Keratinocyte (primary cell): Measurements from ENCODE around the gene MMP3. TPM values are rescaled to one million over a fixed set of nuclear protein-coding genes. Genes with fewer than 3 reads are reported as not detected.

Source experiments
- DNase-seq: peaks from one replicate; pipeline ENCODE4 v3.0.0-alpha.2; 2011; ENCODE audit warnings: low read depth, missing footprints, low spot score
- FAIRE-seq: peaks from 2 replicates; lab custom pipeline; 2011; peaks lifted over from hg19 to GRCh38; lab: Jason Lieb, UNC
- H2AFZ ChIP-seq: 2 replicates; pipeline ENCODE4 v1.6.0; 2012; ENCODE audit warnings: low read length, control low read depth, inconsistent platforms; ENCODE audit not compliant: control insufficient read depth
- H3K27ac ChIP-seq: 2 replicates; pipeline ENCODE4 v1.5.1; 2011; ENCODE audit warnings: low read length; ENCODE audit not compliant: control insufficient read depth, insufficient read depth
- H3K27me3 ChIP-seq: 3 replicates; pipeline ENCODE4 v1.6.0; 2011; ENCODE audit warnings: low read length; ENCODE audit not compliant: control insufficient read depth, insufficient read depth; ENCODE audit errors: extremely low read depth
- H3K36me3 ChIP-seq, 2 experiments: 2 replicates in 1 of 2; 3 replicates in 1 of 2; pipeline ENCODE4 v1.5.1; 2011; ENCODE audit warnings: low read length in 2 of 2, mild to moderate bottlenecking in 1 of 2; ENCODE audit not compliant: control insufficient read depth in 2 of 2, insufficient read depth in 2 of 2; ENCODE audit errors: extremely low read depth in 1 of 2
- H3K4me1 ChIP-seq: 3 replicates; pipeline ENCODE4 v1.5.1; 2011; ENCODE audit warnings: low read length; ENCODE audit not compliant: control insufficient read depth, insufficient read depth; ENCODE audit errors: extremely low read depth
- H3K4me2 ChIP-seq: 3 replicates; pipeline ENCODE4 v1.6.0; 2011; ENCODE audit warnings: low read depth, low read length; ENCODE audit not compliant: control insufficient read depth, insufficient read depth; ENCODE audit errors: extremely low read depth
- H3K4me3 ChIP-seq, 3 experiments: fragments of 200-600 bp in 1 of 3; sonication (generic) in 1 of 3; 2 replicates in 2 of 3; 3 replicates in 1 of 3; pipeline ENCODE4 v1.5.1; 2011 to 2016; ENCODE audit warnings: low read length in 3 of 3, mild to moderate bottlenecking in 3 of 3, control low read depth in 2 of 3, inconsistent platforms in 1 of 3, low read depth in 1 of 3, mixed read lengths in 1 of 3, mixed run types in 1 of 3, moderate library complexity in 1 of 3; ENCODE audit not compliant: control insufficient read depth in 2 of 3, insufficient read depth in 2 of 3; ENCODE audit errors: extremely low read depth in 1 of 3
- H3K79me2 ChIP-seq: 2 replicates; pipeline ENCODE4 v1.6.0; 2012; ENCODE audit warnings: low read length; ENCODE audit not compliant: control insufficient read depth, insufficient read depth
- H3K9ac ChIP-seq: 3 replicates; pipeline ENCODE4 v1.6.0; 2011; ENCODE audit warnings: low read length; ENCODE audit not compliant: control insufficient read depth, insufficient read depth; ENCODE audit errors: extremely low read depth
- H3K9me1 ChIP-seq: 3 replicates; pipeline ENCODE4 v1.6.0; 2011; ENCODE audit warnings: low read length; ENCODE audit not compliant: control insufficient read depth, insufficient read depth; ENCODE audit errors: extremely low read depth
- H3K9me3 ChIP-seq: 2 replicates; pipeline ENCODE4 v1.5.1; 2012; ENCODE audit warnings: low read depth, low read length; ENCODE audit not compliant: control insufficient read depth
- H4K20me1 ChIP-seq: 3 replicates; pipeline ENCODE4 v1.6.0; 2011; ENCODE audit warnings: low read length; ENCODE audit not compliant: control insufficient read depth, insufficient read depth; ENCODE audit errors: extremely low read depth
- CTCF ChIP-seq, 3 experiments: IDR thresholded peaks in 1 of 3; conservative IDR thresholded peaks in 1 of 3; optimal IDR thresholded peaks in 1 of 3; 2 replicates in 2 of 3; 3 replicates in 1 of 3; pipeline versions ENCODE3 to v1.5.1; 2011; ENCODE audit warnings: low read length in 3 of 3, mild to moderate bottlenecking in 3 of 3, moderate library complexity in 2 of 3, control low read depth in 1 of 3, inconsistent platforms in 1 of 3; ENCODE audit not compliant: insufficient read depth in 2 of 3; ENCODE audit errors: extremely low read depth in 1 of 3
- EZH2 ChIP-seq: IDR thresholded peaks from one replicate; pipeline ENCODE4 v1.6.1; 2012; ENCODE audit warnings: inconsistent platforms, mild to moderate bottlenecking, low read length, moderate library complexity
- dilution Hi-C: fragments of 300-500 bp; cut with MboI; formaldehyde crosslinking; loops from one replicate; pipeline ENCODE4 v1.7.0; 2020; ENCODE audit warnings: low sequenced_read_pairs; ENCODE audit not compliant: extremely low pct_ligation_motif_present
- polyA plus RNA-seq, 5 experiments: library from polyadenylated mRNA; depleted of rRNA in 3 of 5; stranded (reverse) in 3 of 5; stranded (forward) in 1 of 5; unstranded in 1 of 5; fragments of >200 nt; gene quantifications; 1 replicate in 1 of 5; 2 replicates in 3 of 5; 3 replicates in 1 of 5; pipeline versions ENCODE4 v1.2.1 to v1.2.3, GENCODE V29; 2011 to 2012; ENCODE audit warnings: missing spikeins in 2 of 5, low read depth in 1 of 5, low replicate concordance in 1 of 5

Gene MMP3
- polyA plus RNA-seq, 1 donor (not counting 4 experiments of a cell fraction or from before 2014, with no cell fraction given) = 8.3 TPM

- no peaks in the 10 kb centered on the region for H3K9me3 ChIP-seq
- DNase-seq (no peak), FAIRE-seq (no peak)
- no peak for TF ChIP-seq CTCF (optimal IDR thresholded peaks at IDR 0.05 in 1 of 3, IDR thresholded peaks at IDR 0.05 in 1 of 3, conservative IDR thresholded peaks at IDR 0.05 in 1 of 3; ENCODE audit: extremely low read depth in 1 of 3, insufficient read depth in 2 of 3, low read length in 3 of 3)
- TF ChIP-seq EZH2 = no peak
- H3K9me1 ChIP-seq = no peaks in the 10 kb centered on the region
- H3K27me3 ChIP-seq = no peaks in the 10 kb centered on the region
- H3K9ac ChIP-seq = no peak overlapping the region
- H3K27ac ChIP-seq = no peak overlapping the region
- no peak overlapping the region for H2AFZ ChIP-seq
- dilution Hi-C loops = no loop called here
- no peak overlapping the region for H3K4me3 ChIP-seq
- no peaks in the 10 kb centered on the region for H3K79me2 ChIP-seq
- H3K4me2 ChIP-seq = peak overlapping the region; percentile 52
- H3K36me3 ChIP-seq = no peaks in the 10 kb centered on the region
- peaks cover 48% of the 10 kb centered on the region for H3K4me1 ChIP-seq
- no peaks in the 10 kb centered on the region for H4K20me1 ChIP-seq
Measured at GRCh38 chr11:102846292-102846691, 2.9 kb upstream of the MMP3 start.

- no peak for DNase-seq
- no peaks in the 10 kb centered on the region for H3K36me3 ChIP-seq
- H4K20me1 ChIP-seq = no peaks in the 10 kb centered on the region
- no peak overlapping the region for H3K9ac ChIP-seq
- peak overlapping the region; percentile 59 for H3K4me2 ChIP-seq
- no peaks in the 10 kb centered on the region for H3K9me1 ChIP-seq
- H3K27me3 ChIP-seq = no peaks in the 10 kb centered on the region
- peak; percentile 48 for FAIRE-seq
- H3K4me1 ChIP-seq = peaks cover 21% of the 10 kb centered on the region
- dilution Hi-C loops = no loop called here
- H3K9me3 ChIP-seq = no peaks in the 10 kb centered on the region
- no peaks in the 10 kb centered on the region for H3K79me2 ChIP-seq
- H3K27ac ChIP-seq = peak overlapping the region; percentile 11
- H3K4me3 ChIP-seq = no peak overlapping the region
- no peak for TF ChIP-seq EZH2
- TF ChIP-seq CTCF (optimal IDR thresholded peaks at IDR 0.05 in 1 of 3, IDR thresholded peaks at IDR 0.05 in 1 of 3, conservative IDR thresholded peaks at IDR 0.05 in 1 of 3; ENCODE audit: extremely low read depth in 1 of 3, insufficient read depth in 2 of 3, low read length in 3 of 3) = no peak
- peak overlapping the region; percentile 15 for H2AFZ ChIP-seq
Measured at GRCh38 chr11:102842930-102843329, 479 bp downstream of the MMP3 start.
